ENCODE measurements around the gene ZNF512B.
"Not testable (repeated sequence)": the region's sequence is repeated elsewhere in the genome, so short reads cannot be mapped to it uniquely, and the experiment has no call there.

The ZNF512B gene

DNA sequence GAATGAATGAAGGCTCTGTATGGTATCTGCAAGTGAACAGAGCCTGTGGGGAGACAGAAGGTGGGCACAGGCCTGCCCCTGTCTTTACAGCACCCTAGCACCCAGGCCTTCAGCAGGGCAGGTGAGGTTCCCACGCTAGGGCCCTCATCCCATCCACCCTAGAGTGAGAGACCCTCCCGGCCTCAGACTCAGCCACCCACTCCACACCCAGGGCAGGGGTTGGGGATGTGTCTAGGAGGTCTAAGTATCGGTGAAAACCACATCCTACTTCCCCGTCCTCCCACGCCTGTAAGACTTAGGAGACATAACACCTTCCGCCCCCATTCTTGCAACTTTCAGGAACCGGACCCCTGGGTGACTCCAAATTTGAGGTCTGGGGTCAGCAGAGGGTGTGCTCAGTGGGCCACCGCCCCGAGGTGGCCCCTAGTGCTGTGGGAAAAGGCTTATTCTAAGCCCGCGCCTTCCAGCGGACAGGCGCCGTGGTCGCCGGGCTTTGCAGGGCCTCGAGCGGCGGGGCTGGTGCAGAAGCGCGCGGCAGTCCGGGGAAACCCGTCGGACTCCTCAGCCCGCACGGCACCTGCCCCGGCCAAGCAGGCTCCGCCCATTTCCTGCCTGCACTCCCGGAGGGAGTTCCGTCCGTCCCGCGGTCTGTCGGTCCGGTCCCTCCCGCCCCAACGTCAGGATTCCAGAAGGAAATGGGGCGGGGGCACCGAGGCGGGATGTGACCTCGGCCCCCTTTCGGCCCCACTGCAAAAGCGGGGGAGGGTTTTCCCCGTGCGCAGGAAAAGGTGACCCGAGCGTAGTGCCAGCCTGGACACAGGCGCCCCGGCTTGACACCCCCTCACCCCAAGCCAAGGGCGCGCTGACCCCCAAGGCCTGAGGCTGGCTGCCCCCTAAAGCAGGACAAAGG lies 8.8 kb upstream of the ZNF512B start:
- DNase-seq = no peak

- DNase-seq = no peak
Observed at GRCh38 chr20:63977739-63978276, 8.1 kb upstream of the ZNF512B start.

DNA sequence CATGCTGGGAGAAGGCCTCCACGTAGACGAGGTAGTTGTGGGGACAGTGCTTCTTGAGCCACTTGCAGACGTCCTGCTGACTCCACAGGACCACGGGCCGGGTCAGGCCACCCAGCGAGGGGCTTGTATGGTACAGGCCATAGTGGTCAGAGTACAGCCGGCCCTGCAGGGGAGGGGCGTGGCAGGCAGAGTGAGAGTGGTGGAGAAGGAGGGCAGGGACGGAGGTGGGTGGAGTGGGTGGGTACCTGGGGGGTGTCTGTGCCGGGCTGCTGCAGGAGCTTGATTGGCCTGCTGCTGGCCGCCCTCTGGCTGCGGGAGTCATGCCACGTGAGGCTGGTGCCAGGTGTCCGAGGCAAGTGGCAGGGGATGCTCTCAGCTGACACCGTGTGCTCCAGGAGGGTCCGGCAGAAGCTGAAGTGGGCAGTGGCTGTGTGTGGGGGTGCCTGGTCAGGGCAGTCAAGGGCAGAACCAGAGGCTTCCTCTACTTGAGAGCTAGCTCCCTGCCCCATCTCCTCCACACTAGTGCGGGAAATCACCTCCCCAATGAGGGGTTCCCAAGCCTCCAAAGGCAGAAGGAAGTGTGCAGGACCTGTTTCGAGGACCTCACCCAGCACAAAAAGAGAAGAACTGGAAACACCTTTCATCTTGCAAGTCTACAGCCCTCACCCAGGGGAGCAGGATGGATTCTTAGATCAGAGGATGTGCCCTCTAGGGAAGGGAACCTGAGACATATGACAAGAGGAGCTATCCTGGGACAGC lies 7.4 kb upstream of the ZNF512B start:
- no peak for DNase-seq

- not testable (repeated sequence) for DNase-seq
Observed at GRCh38 chr20:63976511-63976910, 6.8 kb upstream of the ZNF512B start.

GRCh38 chr20:63974402-63975200 lies 4.9 kb upstream of the ZNF512B start:
- peak; percentile 98 for DNase-seq

DNA sequence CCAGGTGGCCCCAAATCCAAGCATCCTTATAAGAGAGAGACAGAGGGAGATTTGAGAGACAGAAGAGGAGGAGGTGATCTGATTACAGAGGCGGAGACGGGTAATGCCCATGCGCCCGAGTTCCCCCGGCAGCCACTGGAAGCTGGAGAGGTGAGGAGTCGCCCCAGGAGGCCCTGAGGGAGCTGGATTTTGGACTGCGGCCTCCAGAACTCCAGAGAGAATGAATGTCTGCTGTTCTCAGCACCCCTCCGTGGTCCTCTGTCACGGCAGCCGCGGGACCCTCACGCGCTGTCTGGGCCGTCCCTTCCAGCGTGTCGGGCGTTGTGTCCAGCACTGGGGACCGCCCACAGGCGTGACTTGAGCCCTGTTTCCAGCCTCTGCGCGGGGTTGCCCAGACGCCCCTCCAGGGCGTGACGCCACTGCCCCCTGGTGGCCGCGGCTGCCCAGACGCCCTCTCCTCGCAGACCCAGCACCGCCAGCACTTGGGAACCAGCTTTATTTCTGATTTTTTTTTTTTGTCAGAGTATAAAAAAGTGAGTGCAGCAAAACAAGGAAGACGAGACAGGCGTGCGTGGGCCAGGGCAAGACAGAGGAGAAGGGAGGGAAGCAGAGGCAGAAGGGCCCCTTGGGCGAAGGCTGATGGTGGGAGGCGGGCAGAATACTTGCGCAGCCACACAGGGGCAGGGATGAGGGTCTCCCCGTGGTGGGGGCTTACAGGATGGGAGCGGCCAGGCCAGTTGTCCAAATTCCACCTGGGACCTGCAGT lies 4.1 kb upstream of the ZNF512B start:
- DNase-seq = peak; percentile 57

GRCh38 chr20:63973160-63973479 lies 3.4 kb upstream of the ZNF512B start:
- DNase-seq = no peak

DNA sequence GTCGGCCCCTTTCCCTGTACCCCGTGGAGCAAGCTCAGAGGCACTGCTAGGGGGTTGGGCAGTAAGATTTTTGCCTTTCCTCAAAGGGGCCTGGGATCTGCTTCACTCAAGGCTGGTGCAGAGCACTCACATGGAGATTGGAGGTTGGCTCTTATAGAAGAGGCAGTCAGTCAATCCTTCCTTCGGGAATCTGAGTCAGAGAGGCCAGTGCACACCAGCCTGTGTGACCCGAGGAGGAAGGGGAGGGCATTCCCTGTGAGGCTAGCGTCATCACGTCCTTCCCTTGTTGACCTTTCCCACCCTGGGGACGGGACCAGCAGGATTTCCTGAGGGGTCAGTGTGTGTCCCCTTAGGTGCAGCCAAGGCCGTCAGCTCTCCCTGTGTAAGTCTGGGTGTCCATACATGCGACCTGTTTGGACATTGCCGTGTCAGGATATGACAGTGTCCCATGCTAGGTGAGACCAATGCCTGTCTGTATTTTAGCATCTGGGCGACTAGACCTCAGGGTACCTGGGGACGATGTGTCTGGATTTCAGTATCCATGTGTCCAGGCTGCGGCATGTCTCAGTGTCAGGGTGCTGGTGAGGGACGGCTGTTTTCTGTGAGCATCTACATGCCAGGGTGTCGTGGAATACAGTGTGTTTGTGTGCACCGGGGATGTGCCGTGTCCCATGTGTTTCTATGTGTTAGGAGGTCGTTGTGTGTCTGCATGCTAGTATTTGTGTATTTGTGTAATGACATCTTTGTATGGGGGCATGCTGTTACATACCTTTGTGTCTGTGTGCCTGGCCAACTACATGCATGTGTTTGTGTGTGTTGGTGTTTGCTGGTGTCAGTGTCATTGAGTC lies 2.8 kb upstream of the ZNF512B start:
- DNase-seq = no peak

DNA sequence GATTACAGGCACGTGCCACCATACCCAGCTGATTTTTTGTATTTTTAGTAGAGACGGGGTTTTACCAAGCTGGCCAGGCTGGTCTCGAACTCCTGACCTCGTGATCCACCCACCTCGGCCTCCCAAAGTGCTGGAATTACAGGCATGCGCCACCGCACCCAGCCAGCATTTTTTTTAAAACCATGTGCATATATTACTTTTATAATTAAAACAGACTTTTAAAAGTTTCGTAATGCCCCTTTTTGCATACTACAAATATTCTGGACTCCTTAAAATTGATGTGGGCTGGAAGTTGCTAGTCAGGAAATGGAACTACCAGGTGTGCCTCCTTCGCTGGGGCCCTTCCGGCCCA lies 2.2 kb upstream of the ZNF512B start:
- not testable (repeated sequence) for DNase-seq

DNA sequence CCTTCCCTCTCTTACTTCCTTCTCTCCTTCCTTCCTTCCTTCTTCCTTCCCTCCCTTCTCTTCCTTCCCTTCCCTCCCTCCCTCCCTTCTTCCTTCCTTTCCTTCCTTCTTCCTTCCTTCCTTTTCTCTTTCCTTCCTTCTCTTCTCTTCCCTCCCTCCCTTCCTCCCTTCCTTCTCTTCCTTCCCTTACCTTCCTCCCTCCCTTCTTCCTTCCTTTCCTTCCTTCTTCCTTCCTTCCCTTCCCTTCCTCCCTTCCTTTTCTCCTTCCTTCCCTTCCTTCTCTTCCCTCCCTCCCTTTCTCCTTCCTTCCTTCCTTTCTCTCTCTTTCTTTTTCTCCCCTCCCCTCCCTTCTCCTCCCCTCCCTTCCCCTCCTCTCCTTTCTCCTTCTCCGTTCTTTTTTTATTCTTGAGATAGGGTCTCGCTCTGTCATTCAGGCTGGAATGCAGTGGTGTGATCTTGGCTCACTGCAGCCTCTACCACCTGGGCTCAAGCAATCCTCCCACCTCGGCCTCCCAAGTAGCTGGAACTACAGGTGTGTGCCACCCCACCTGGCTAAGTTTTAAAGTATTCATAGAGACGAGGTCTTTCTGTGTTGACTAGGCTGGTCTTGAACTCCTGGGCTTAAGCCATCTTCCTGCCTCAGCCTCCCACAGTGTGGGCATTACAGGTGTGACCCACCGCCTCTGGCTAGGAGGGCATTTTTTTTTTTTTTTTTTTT lies 1.1 kb upstream of the ZNF512B start:
- DNase-seq = no peak

DNA sequence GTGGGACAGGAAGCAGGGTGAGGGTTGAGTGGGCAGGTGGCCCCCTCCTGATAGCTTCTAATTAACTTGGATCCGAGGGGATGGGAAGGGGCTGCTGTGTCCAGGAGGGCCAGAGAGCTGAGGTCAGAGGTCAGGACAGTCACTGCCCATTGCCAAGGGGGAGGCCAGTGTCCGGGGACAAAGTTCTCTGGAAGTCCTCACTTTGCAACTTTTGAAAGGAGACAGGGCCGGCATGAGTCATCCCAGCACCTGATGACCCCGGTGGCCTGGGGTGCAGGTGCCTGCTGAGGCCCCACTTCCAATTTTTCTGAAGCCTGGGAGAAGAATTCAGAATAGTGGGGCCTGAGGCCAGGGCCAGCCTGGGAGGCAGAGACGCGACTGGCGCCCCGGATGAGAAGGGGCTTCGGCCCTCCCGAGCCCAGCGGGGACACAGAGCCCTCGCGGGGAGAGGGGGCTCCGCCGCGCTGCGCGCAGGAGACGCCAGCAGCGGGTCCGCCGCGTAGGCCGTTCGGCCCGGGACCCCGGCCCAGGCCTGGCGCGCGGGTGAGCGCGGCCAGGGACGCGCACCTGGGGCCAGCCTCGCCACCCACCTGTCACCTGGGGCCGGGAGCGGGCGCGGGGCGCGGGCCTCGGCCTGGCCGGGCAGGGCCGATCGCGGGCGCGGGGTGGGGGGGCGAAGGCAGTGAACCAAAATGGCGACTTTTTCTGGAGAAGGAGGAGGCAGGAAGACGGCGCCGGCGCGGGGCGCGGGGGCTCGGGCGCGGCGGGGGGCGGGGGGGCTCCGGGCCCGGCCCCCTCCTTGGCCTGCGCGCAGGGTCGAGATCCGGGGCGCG lies 586 bp downstream of the ZNF512B start:
- no peak for DNase-seq

DNA sequence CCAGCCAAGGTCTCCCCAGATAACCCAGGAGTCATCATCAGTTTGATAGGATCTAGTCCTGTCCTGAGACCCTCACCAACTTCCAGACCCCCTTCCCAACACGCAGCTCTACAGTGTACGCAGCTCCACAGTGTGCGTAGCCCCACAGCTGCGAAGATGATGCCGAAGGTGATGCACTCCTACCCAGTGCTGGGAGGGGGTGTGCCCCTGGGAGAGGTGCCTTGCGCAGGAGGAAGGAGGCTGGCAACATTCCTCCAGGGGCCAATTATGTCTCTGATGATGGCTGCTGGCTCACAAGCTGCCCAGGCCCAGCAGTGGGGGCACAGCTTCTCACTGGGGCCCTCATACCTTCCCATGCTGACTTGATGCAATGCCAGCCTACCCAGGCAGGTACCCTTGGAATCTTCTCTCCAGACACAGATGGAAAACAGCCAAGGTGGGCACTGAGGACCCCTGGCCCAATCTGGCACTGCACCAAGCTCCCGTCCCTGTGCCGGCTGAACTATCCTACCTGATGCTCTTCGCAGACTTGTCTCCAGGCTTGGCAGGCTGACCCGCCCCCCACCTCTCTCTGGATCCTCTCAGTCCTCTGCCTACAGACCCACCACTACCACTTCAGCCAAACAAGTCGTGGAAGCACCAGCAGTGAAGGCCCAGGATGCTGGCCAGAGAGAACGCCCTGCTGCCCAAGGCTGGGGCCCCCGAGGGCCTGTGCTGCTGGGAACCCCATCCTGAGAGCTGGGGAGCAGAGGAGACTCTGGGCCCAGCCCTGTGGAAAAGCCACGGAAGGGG lies 1.4 kb downstream of the ZNF512B start:
- no peak for DNase-seq

DNA sequence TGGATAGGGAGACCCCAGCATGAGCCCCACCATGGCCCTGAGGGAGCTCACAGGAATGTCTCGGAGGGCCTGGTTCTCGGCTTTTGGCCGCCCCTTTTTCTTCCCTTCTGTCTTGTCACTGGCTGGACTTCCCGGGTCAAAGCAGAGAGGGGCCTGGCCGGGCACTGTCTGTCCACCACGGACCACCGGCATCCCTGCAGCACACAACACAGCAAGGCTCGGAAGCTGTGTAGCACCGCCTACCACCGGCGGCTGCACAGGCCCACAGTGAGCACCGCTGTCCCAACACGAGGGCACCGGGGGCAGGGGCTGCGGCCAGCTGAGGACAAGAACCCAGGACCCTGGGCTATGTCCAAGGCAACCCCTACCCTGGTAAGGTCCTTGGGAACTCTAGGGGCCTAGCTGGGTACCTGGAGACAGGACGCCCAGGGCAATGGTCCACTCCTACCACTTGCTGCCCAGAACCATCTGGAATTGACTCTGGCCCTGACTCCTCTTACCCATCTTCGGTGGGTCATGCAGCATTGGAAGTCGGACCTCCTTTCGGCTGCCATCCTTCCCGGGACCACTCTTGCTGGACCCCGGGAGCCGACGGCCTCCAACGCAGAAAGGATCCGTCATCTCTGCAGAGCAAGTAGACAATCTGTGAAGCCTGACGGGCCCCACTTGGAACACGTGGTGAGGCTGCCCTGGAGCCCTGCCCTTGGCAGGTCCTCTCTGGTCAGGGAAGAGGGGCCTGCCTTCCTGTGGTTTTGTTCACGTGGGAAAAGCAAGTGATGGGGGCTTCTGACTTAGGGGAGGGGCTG lies 2.2 kb downstream of the ZNF512B start:
- DNase-seq = no peak

GRCh38 chr20:63966944-63967322 lies 2.8 kb downstream of the ZNF512B start:
- no peak for DNase-seq

DNA sequence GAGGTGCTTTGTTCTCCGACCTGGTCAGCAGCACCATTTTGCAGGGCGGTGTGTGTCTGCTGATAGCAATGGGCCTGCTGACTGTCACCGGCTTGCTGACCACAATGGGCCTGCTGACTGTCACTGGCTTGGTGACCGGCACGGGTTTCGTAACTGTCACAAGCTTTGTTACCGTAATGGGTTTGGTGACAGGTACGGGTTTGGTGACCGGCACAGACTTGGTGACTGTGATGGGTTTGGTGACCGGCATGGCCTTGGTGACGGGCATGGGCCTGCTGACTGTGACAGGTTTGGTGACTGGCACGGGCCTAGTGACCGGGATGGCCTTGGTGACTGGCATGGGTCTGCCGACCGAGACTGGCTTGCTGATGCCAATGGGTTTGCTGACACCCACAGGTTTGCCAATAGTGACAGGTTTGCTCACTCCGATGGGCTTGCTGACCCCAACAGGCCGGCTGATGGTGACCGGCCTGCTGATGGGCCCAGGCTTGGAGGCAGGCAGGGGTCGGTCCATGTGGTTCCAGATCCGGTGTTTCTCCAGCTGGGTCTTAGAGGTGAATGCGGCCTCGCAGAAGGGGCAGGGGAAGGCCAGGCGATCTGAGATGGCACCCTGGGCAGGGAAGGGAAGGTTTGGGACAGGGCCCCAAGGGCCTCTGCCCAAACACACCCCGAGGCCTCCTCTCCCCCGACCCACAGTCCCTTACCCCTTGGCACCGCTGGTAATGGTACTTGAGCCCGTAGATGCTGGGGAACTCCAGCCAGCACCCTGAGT lies 3.4 kb downstream of the ZNF512B start:
- no peak for DNase-seq

DNA sequence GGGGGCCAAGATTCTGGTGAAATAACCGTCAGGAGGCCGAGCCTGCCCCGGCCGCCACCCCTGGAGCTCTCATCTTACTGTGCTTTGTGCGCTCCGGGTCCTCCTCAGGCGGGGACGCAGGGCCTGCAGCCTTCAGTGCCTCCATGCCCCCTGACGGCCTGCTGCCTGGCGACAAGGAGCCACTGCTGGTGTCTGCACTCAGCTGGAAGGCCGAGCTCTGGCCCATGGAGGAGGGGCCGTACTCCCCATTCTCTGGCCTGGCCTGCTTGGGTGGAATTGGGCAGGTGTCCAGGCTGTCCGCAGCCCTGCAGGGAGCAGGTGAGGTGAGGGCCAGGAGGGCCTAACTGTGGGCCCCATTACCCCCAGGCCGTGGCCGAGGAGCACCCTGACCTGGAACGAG lies 5.3 kb downstream of the ZNF512B start:
- no peak for DNase-seq

- no peak for DNase-seq
Observed at GRCh38 chr20:63963784-63964301, 5.9 kb downstream of the ZNF512B start.

Data from NCI-H1417 treated with DMSO at 0.1 percent for 48 hours (cell line).